ENCODE results near the gene CACNA1D. TPM values are rescaled to one million over a fixed set of nuclear protein-coding genes. Genes with fewer than 3 reads are reported as not detected.

Gene CACNA1D
- total RNA-seq, 4 donors from 2014 or later, result 74.6 to 194 (median 105) TPM

GRCh38 chr3:53688066-53688465, 193.7 kb downstream of the CACNA1D start:
- no peak for DNase-seq
- no peaks in the 10 kb centered on the region for H3K36me3 ChIP-seq

GRCh38 chr3:53688989-53689388, 194.6 kb downstream of the CACNA1D start:
- Histone ChIP-seq H3K4me3 (no peak overlapping the region), H3K9me3 (no peaks in the 10 kb centered on the region), H3K36me3 (no peaks in the 10 kb centered on the region), H3K27me3 (no peaks in the 10 kb centered on the region), H3K27ac (no peak overlapping the region), H3K4me1 (no peaks in the 10 kb centered on the region)
- no peak for DNase-seq
- no peak for TF ChIP-seq POLR2A (IDR thresholded peaks at IDR 0.05)
- TF ChIP-seq, protein P1, sequence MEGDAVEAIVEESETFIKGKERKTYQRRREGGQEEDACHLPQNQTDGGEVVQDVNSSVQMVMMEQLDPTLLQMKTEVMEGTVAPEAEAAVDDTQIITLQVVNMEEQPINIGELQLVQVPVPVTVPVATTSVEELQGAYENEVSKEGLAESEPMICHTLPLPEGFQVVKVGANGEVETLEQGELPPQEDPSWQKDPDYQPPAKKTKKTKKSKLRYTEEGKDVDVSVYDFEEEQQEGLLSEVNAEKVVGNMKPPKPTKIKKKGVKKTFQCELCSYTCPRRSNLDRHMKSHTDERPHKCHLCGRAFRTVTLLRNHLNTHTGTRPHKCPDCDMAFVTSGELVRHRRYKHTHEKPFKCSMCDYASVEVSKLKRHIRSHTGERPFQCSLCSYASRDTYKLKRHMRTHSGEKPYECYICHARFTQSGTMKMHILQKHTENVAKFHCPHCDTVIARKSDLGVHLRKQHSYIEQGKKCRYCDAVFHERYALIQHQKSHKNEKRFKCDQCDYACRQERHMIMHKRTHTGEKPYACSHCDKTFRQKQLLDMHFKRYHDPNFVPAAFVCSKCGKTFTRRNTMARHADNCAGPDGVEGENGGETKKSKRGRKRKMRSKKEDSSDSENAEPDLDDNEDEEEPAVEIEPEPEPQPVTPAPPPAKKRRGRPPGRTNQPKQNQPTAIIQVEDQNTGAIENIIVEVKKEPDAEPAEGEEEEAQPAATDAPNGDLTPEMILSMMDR (IDR thresholded peaks at IDR 0.05), result no peak

More at GRCh38 chr3:53688066-53688465, 193.7 kb downstream of the CACNA1D start:
- Histone ChIP-seq H3K4me1 (no peaks in the 10 kb centered on the region), H3K27me3 (no peaks in the 10 kb centered on the region), H3K27ac (no peak overlapping the region), H3K4me3 (no peak overlapping the region), H3K9me3 (no peaks in the 10 kb centered on the region)
- TF ChIP-seq, protein P1 (IDR thresholded peaks at IDR 0.05), result no peak
- no peak for TF ChIP-seq POLR2A (IDR thresholded peaks at IDR 0.05)

GRCh38 chr3:53689681-53690080, 195.3 kb downstream of the CACNA1D start:
- TF ChIP-seq, protein P1 (IDR thresholded peaks at IDR 0.05), result no peak
- no peak for TF ChIP-seq POLR2A (IDR thresholded peaks at IDR 0.05)
- Histone ChIP-seq H3K27me3 (no peaks in the 10 kb centered on the region), H3K27ac (no peak overlapping the region), H3K4me3 (no peak overlapping the region), H3K4me1 (no peaks in the 10 kb centered on the region), H3K36me3 (no peaks in the 10 kb centered on the region), H3K9me3 (no peaks in the 10 kb centered on the region)
- DNase-seq, result no peak

- no peak overlapping the region for H3K4me3 ChIP-seq
- no peaks in the 10 kb centered on the region for H3K36me3 ChIP-seq
- no peaks in the 10 kb centered on the region for H3K9me3 ChIP-seq
- no peak for DNase-seq
- H3K27ac ChIP-seq, result no peak overlapping the region
- H3K27me3 ChIP-seq, result no peaks in the 10 kb centered on the region
- TF ChIP-seq, protein P1 (IDR thresholded peaks at IDR 0.05), result no peak
- no peak for TF ChIP-seq POLR2A (IDR thresholded peaks at IDR 0.05)
- no peaks in the 10 kb centered on the region for H3K4me1 ChIP-seq
These were observed 196.1 kb downstream of the CACNA1D start for GRCh38 chr3:53690521-53690920.

DNA sequence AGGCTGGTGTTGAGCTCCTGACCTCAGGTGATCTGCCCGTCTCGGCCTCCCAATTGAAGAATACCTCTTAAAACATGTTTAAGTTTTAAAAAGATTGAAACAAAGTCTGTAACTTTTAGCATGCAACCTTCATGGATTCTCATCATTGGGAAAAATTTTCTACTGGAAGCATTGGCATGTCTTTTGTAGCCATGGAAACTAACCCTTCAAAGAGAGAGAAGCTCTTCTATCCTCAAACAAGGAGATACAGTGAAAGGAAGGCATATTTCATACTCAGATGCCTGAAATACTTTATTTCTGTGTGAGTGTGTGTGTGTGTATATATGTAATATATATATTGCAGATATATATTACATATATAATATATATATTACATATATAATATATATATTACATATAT, 196.9 kb downstream of the CACNA1D start:
- no peaks in the 10 kb centered on the region for H3K36me3 ChIP-seq
- no peaks in the 10 kb centered on the region for H3K27me3 ChIP-seq
- TF ChIP-seq, protein P1 (IDR thresholded peaks at IDR 0.05), result no peak
- TF ChIP-seq POLR2A (IDR thresholded peaks at IDR 0.05), result no peak
- no peaks in the 10 kb centered on the region for H3K4me1 ChIP-seq
- H3K27ac ChIP-seq, result no peak overlapping the region
- no peak for DNase-seq
- no peaks in the 10 kb centered on the region for H3K9me3 ChIP-seq
- H3K4me3 ChIP-seq, result no peak overlapping the region

- H3K4me1 ChIP-seq, result no peaks in the 10 kb centered on the region
- no peak for DNase-seq
These were observed 197.5 kb downstream of the CACNA1D start for GRCh38 chr3:53691885-53692284.

More at GRCh38 chr3:53691885-53692284, 197.5 kb downstream of the CACNA1D start:
- H3K36me3 ChIP-seq, result no peaks in the 10 kb centered on the region
- no peaks in the 10 kb centered on the region for H3K27me3 ChIP-seq
- no peaks in the 10 kb centered on the region for H3K9me3 ChIP-seq
- TF ChIP-seq POLR2A (IDR thresholded peaks at IDR 0.05), result no peak
- TF ChIP-seq, protein P1 (IDR thresholded peaks at IDR 0.05), result no peak
- H3K27ac ChIP-seq, result no peak overlapping the region
- no peak overlapping the region for H3K4me3 ChIP-seq
